Measurements from ENCODE around the gene TXNRD2. TPM values are rescaled to one million over a fixed set of nuclear protein-coding genes. Genes with fewer than 3 reads are reported as not detected.
"Not testable (repeated sequence)": the region's sequence is repeated elsewhere in the genome, so short reads cannot be mapped to it uniquely, and the experiment has no call there.

Gene TXNRD2
- total RNA-seq, 1 donor from 2014 or later: 23.0 TPM

GRCh38 chr22:19936513-19936912, 5.1 kb downstream of the TXNRD2 start:
- Mint-ChIP-seq H3K27ac (ENCODE audit: unreplicated experiment) (no peak overlapping the region), H3K36me3 (ENCODE audit: low read depth, unreplicated experiment) (peaks cover 33% of the 10 kb centered on the region)

DNA sequence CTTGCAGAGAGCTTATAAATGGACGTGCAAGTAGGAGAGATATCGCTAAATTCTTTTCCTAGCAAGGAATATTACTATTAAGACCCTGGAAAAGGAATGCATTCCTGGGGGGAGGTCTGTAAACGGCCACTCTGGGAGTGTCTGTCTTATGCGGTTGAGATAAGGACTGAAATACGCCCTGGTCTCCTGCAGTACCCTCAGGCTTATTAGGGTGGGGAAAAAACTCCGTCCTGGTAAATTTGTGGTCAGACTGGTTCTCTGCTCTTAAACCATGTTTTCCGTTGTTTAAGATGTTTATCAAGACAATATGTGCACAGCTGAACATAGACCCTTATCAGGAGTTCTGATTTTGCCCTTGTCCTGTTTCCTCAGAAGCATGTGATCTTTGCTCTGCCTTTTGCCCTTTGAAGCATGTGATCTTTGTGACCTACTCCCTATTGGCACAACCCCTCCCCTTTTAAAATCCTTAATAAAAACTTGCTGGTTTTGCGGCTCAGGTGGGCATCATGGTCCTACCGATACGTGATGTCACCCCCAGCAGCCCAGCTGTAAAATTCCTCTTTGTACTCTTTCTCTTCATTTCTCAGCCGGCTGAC, 6.4 kb downstream of the TXNRD2 start:
- not testable (repeated sequence) for H3K27me3 Mint-ChIP-seq (ENCODE audit: unreplicated experiment)
- H3K4me3 Mint-ChIP-seq (ENCODE audit: unreplicated experiment): peak overlapping the region; percentile 62

More at GRCh38 chr22:19936513-19936912, 5.1 kb downstream of the TXNRD2 start:
- H3K27me3 Mint-ChIP-seq (ENCODE audit: unreplicated experiment): peaks cover 6% of the 10 kb centered on the region
- DNase-seq (ENCODE audit: low spot score): no peak
- TF ChIP-seq, protein P1, sequence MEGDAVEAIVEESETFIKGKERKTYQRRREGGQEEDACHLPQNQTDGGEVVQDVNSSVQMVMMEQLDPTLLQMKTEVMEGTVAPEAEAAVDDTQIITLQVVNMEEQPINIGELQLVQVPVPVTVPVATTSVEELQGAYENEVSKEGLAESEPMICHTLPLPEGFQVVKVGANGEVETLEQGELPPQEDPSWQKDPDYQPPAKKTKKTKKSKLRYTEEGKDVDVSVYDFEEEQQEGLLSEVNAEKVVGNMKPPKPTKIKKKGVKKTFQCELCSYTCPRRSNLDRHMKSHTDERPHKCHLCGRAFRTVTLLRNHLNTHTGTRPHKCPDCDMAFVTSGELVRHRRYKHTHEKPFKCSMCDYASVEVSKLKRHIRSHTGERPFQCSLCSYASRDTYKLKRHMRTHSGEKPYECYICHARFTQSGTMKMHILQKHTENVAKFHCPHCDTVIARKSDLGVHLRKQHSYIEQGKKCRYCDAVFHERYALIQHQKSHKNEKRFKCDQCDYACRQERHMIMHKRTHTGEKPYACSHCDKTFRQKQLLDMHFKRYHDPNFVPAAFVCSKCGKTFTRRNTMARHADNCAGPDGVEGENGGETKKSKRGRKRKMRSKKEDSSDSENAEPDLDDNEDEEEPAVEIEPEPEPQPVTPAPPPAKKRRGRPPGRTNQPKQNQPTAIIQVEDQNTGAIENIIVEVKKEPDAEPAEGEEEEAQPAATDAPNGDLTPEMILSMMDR (IDR thresholded peaks at IDR 0.05; ENCODE audit: unreplicated experiment): no peak
- H3K4me1 Mint-ChIP-seq (ENCODE audit: unreplicated experiment): peaks cover 11% of the 10 kb centered on the region
- peak overlapping the region; percentile 34 for H3K4me3 Mint-ChIP-seq (ENCODE audit: unreplicated experiment)
- H3K9me3 Mint-ChIP-seq (ENCODE audit: unreplicated experiment): peaks cover 13% of the 10 kb centered on the region

DNA sequence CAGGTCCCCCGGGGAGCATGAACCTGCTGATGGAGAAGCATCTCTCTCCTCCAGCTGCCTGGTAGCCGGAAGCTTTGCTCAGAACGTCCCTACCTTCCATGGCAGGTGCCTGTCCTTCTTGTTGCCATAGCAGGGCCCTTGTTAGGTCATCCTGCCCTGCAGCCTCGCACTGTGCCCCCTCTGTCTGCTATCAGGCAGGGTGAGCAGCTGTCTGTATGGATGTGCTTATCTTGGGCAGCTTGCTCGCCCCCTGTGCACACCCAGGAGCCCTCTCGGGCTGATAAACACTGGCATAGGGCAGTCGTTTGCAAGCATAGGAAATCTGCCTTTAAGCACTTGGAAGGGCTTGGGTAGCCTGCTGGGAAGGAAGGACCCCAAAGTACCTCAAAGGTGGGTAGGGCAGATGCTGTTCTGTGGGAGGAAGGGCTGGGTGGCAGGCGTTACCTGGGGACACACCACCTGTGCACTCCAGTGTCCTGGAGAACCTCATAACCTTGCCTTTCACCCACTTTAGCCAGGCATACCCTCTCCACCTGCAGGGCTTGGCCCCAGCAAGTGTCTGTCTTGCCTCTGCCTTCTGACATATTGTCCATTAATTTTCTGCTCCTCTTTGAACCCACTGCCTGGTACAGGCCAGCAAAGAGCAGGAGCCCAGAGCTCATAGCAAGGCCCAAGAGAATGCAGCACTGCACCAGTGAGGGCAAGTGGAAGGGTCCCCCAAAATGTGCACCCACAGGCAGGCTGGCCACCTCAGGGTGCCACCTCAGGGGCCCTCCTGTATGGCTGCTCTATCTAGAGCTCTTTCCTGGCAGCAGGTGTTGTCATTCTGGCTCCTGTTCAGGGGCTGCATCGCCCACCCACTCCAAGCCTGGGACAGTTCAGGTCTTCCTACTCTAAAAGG, 8.0 kb downstream of the TXNRD2 start:
- peaks cover 35% of the 10 kb centered on the region for H3K36me3 Mint-ChIP-seq (ENCODE audit: low read depth, unreplicated experiment)
- H3K9me3 Mint-ChIP-seq (ENCODE audit: unreplicated experiment): peaks cover 13% of the 10 kb centered on the region
- no peak overlapping the region for H3K27ac Mint-ChIP-seq (ENCODE audit: unreplicated experiment)
- no peak for DNase-seq (ENCODE audit: low spot score)
- peaks cover 2% of the 10 kb centered on the region for H3K27me3 Mint-ChIP-seq (ENCODE audit: unreplicated experiment)
- no peaks in the 10 kb centered on the region for H3K4me1 Mint-ChIP-seq (ENCODE audit: unreplicated experiment)
- no peak overlapping the region for H3K4me3 Mint-ChIP-seq (ENCODE audit: unreplicated experiment)
- TF ChIP-seq, protein P1 (IDR thresholded peaks at IDR 0.05; ENCODE audit: unreplicated experiment): no peak

More for the DNA sequence above, 6.4 kb downstream of the TXNRD2 start:
- not testable (repeated sequence) for DNase-seq (ENCODE audit: low spot score); H3K27ac Mint-ChIP-seq (ENCODE audit: unreplicated experiment); H3K4me1 Mint-ChIP-seq (ENCODE audit: unreplicated experiment)
- peaks cover 13% of the 10 kb centered on the region for H3K9me3 Mint-ChIP-seq (ENCODE audit: unreplicated experiment)
- H3K36me3 Mint-ChIP-seq (ENCODE audit: low read depth, unreplicated experiment): peaks cover 35% of the 10 kb centered on the region

GRCh38 chr22:19932367-19933206, 9.0 kb downstream of the TXNRD2 start:
- Mint-ChIP-seq H3K9me3 (ENCODE audit: unreplicated experiment) (peaks cover 13% of the 10 kb centered on the region), H3K4me3 (ENCODE audit: unreplicated experiment) (no peak overlapping the region), H3K4me1 (ENCODE audit: unreplicated experiment) (no peaks in the 10 kb centered on the region), H3K27ac (ENCODE audit: unreplicated experiment) (no peak overlapping the region), H3K36me3 (ENCODE audit: low read depth, unreplicated experiment) (peaks cover 28% of the 10 kb centered on the region), H3K27me3 (ENCODE audit: unreplicated experiment) (peaks cover 2% of the 10 kb centered on the region)
- TF ChIP-seq, protein P1 (IDR thresholded peaks at IDR 0.05; ENCODE audit: unreplicated experiment): no peak
- DNase-seq (ENCODE audit: low spot score): no peak

- Mint-ChIP-seq H3K27ac (ENCODE audit: unreplicated experiment) (no peak overlapping the region), H3K36me3 (ENCODE audit: low read depth, unreplicated experiment) (peaks cover 17% of the 10 kb centered on the region), H3K27me3 (ENCODE audit: unreplicated experiment) (peaks cover 2% of the 10 kb centered on the region), H3K4me1 (ENCODE audit: unreplicated experiment) (no peaks in the 10 kb centered on the region), H3K9me3 (ENCODE audit: unreplicated experiment) (peaks cover 11% of the 10 kb centered on the region), H3K4me3 (ENCODE audit: unreplicated experiment) (no peak overlapping the region)
- no peak for DNase-seq (ENCODE audit: low spot score)
- TF ChIP-seq, protein P1 (IDR thresholded peaks at IDR 0.05; ENCODE audit: unreplicated experiment): no peak
Measured at GRCh38 chr22:19931514-19931913, 10.1 kb downstream of the TXNRD2 start.

Data from endothelial cell (in vitro differentiated cells).